ENCODE data around the gene SIRT2.

DNA sequence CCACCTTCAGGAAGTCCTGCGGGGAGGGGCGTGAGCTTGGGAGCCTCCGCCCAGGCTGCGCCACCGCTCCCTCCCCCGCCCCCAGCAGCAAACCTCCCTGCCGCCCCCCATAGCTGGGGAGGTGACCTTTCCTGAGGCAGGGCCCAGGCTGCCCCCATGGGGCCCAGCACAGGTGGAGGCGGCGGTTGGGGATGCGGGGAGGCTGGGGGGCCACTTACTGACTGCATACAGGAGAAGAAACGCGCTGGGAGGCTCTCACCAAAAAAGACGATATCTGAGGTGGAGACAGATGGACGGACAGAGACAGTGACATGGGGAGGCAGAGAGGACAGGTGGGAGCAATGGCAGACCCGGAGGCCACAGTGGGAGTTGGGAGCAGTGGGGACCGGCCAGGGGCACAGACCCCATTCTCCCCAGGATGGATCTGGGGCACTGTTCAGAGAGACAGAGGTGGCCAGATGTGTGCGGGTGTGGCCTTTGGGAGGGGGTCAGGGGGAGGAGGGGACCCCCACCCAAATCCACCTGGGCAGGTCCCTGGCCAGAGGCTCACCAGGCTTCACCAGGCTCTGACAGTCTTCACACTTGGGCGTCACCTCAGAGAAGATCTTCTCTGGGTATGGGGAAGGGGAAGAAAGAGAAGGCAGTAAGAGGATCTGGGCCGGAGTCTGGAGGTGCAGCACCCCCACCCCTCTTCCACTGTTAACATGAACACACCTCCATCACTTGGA, 18.4 kb downstream of the SIRT2 start:
- TF ChIP-seq, protein P1, sequence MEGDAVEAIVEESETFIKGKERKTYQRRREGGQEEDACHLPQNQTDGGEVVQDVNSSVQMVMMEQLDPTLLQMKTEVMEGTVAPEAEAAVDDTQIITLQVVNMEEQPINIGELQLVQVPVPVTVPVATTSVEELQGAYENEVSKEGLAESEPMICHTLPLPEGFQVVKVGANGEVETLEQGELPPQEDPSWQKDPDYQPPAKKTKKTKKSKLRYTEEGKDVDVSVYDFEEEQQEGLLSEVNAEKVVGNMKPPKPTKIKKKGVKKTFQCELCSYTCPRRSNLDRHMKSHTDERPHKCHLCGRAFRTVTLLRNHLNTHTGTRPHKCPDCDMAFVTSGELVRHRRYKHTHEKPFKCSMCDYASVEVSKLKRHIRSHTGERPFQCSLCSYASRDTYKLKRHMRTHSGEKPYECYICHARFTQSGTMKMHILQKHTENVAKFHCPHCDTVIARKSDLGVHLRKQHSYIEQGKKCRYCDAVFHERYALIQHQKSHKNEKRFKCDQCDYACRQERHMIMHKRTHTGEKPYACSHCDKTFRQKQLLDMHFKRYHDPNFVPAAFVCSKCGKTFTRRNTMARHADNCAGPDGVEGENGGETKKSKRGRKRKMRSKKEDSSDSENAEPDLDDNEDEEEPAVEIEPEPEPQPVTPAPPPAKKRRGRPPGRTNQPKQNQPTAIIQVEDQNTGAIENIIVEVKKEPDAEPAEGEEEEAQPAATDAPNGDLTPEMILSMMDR (IDR thresholded peaks at IDR 0.05) = no peak
- no peak for TF ChIP-seq POLR2A (IDR thresholded peaks at IDR 0.05)
